ENCODE data around the gene ERCC2. TPM values are rescaled to one million over a fixed set of nuclear protein-coding genes. Genes with fewer than 3 reads are reported as not detected.

Gene ERCC2
- total and polyA plus RNA-seq, 2 of the 8 experiments (the other 6 are each of a cell fraction or from before 2014, with no cell fraction given): 107 to 117 TPM

Other genes with a start within 250 kb of the ERCC2 start
- gene NKPD1, start 209.6 kb downstream of the ERCC2 start, total RNA-seq (2021; fragmentation: NEBNext Ultra II Directional; extraction: Animal tissue kit (Norgen Biotek cat#: 25700)): 0.38 and 0.39 TPM in 2 replicates
- gene NKPD1, start 209.6 kb downstream of the ERCC2 start, polyA plus RNA-seq (2011; rRNA removed): 0.30 and 0.55 TPM in 2 replicates
- gene TRAPPC6A, start 192.3 kb downstream of the ERCC2 start, total RNA-seq (2021; fragmentation: NEBNext Ultra II Directional; extraction: Animal tissue kit (Norgen Biotek cat#: 25700)): 30.5 and 31.8 TPM in 2 replicates
- 130 and 144 TPM in 2 replicates for gene TRAPPC6A, start 192.3 kb downstream of the ERCC2 start, polyA plus RNA-seq (2011; rRNA removed)
- gene BLOC1S3, start 191.8 kb downstream of the ERCC2 start, total RNA-seq (2021; fragmentation: NEBNext Ultra II Directional; extraction: Animal tissue kit (Norgen Biotek cat#: 25700)): 6.0 and 8.0 TPM in 2 replicates
- gene BLOC1S3, start 191.8 kb downstream of the ERCC2 start, polyA plus RNA-seq (2011; rRNA removed): 6.1 and 7.6 TPM in 2 replicates
- 1.5 and 1.6 TPM in 2 replicates for gene EXOC3L2, start 125.2 kb downstream of the ERCC2 start, total RNA-seq (2021; fragmentation: NEBNext Ultra II Directional; extraction: Animal tissue kit (Norgen Biotek cat#: 25700))
- 1.4 and 3.4 TPM in 2 replicates for gene EXOC3L2, start 125.2 kb downstream of the ERCC2 start, polyA plus RNA-seq (2011; rRNA removed)
- gene MARK4, start 119.3 kb downstream of the ERCC2 start, total RNA-seq (2021; fragmentation: NEBNext Ultra II Directional; extraction: Animal tissue kit (Norgen Biotek cat#: 25700)): 46.8 and 49.8 TPM in 2 replicates
- 12.3 and 22.4 TPM in 2 replicates for gene MARK4, start 119.3 kb downstream of the ERCC2 start, polyA plus RNA-seq (2011; rRNA removed)
- not detected in 2 replicates for gene CKM, start 47.7 kb downstream of the ERCC2 start, total RNA-seq (2021; fragmentation: NEBNext Ultra II Directional; extraction: Animal tissue kit (Norgen Biotek cat#: 25700))
- gene CKM, start 47.7 kb downstream of the ERCC2 start, polyA plus RNA-seq (2011; rRNA removed): 0.08 and 0.09 TPM in 2 replicates
- gene KLC3, start 29.8 kb downstream of the ERCC2 start, total RNA-seq (2021; fragmentation: NEBNext Ultra II Directional; extraction: Animal tissue kit (Norgen Biotek cat#: 25700)): 2.8 and 3.2 TPM in 2 replicates
- gene KLC3, start 29.8 kb downstream of the ERCC2 start, polyA plus RNA-seq (2011; rRNA removed): 1.3 and 2.4 TPM in 2 replicates
- gene PPP1R13L, start 34.5 kb upstream of the ERCC2 start, total RNA-seq (2021; fragmentation: NEBNext Ultra II Directional; extraction: Animal tissue kit (Norgen Biotek cat#: 25700)): 15.3 and 18.4 TPM in 2 replicates
- gene PPP1R13L, start 34.5 kb upstream of the ERCC2 start, polyA plus RNA-seq (2011; rRNA removed): 9.1 and 20.4 TPM in 2 replicates
- gene POLR1G, start 36.1 kb upstream of the ERCC2 start, total RNA-seq (2021; fragmentation: NEBNext Ultra II Directional; extraction: Animal tissue kit (Norgen Biotek cat#: 25700)): 34.8 and 38.0 TPM in 2 replicates
- 16.8 and 18.4 TPM in 2 replicates for gene POLR1G, start 36.1 kb upstream of the ERCC2 start, polyA plus RNA-seq (2011; rRNA removed)
- 44.7 and 46.4 TPM in 2 replicates for gene ERCC1, start 53.3 kb upstream of the ERCC2 start, total RNA-seq (2021; fragmentation: NEBNext Ultra II Directional; extraction: Animal tissue kit (Norgen Biotek cat#: 25700))
- 94.2 and 112 TPM in 2 replicates for gene ERCC1, start 53.3 kb upstream of the ERCC2 start, polyA plus RNA-seq (2011; rRNA removed)
- gene FOSB, start 97.4 kb upstream of the ERCC2 start, total RNA-seq (2021; fragmentation: NEBNext Ultra II Directional; extraction: Animal tissue kit (Norgen Biotek cat#: 25700)): 1.3 and 2.7 TPM in 2 replicates
- gene FOSB, start 97.4 kb upstream of the ERCC2 start, polyA plus RNA-seq (2011; rRNA removed): 0.44 and 1.2 TPM in 2 replicates
- 21.1 and 21.6 TPM in 2 replicates for gene RTN2, start 126.5 kb upstream of the ERCC2 start, total RNA-seq (2021; fragmentation: NEBNext Ultra II Directional; extraction: Animal tissue kit (Norgen Biotek cat#: 25700))
- 21.0 and 33.5 TPM in 2 replicates for gene RTN2, start 126.5 kb upstream of the ERCC2 start, polyA plus RNA-seq (2011; rRNA removed)
- gene PPM1N, start 127.9 kb upstream of the ERCC2 start, total RNA-seq (2021; fragmentation: NEBNext Ultra II Directional; extraction: Animal tissue kit (Norgen Biotek cat#: 25700)): 11.0 and 12.2 TPM in 2 replicates
- gene PPM1N, start 127.9 kb upstream of the ERCC2 start, polyA plus RNA-seq (2011; rRNA removed): 14.4 and 17.5 TPM in 2 replicates
- gene VASP, start 136.9 kb upstream of the ERCC2 start, total RNA-seq (2021; fragmentation: NEBNext Ultra II Directional; extraction: Animal tissue kit (Norgen Biotek cat#: 25700)): 135 and 138 TPM in 2 replicates
- gene VASP, start 136.9 kb upstream of the ERCC2 start, polyA plus RNA-seq (2011; rRNA removed): 89.7 and 163 TPM in 2 replicates
- gene OPA3, start 214.2 kb upstream of the ERCC2 start, total RNA-seq (2021; fragmentation: NEBNext Ultra II Directional; extraction: Animal tissue kit (Norgen Biotek cat#: 25700)): 12.8 and 14.5 TPM in 2 replicates
- 12.5 and 16.4 TPM in 2 replicates for gene OPA3, start 214.2 kb upstream of the ERCC2 start, polyA plus RNA-seq (2011; rRNA removed)
- gene GPR4, start 231.6 kb upstream of the ERCC2 start, total RNA-seq (2021; fragmentation: NEBNext Ultra II Directional; extraction: Animal tissue kit (Norgen Biotek cat#: 25700)): 0.19 TPM in 1 of 2 replicates, not detected in the other
- 0.39 and 0.41 TPM in 2 replicates for gene GPR4, start 231.6 kb upstream of the ERCC2 start, polyA plus RNA-seq (2011; rRNA removed)